Neuronal stem cell (in vitro differentiated cells): ENCODE results near the gene ZNF607.
"Not testable (repeated sequence)": the region's sequence is repeated elsewhere in the genome, so short reads cannot be mapped to it uniquely, and the experiment has no call there.

Experiments
- DNase-seq: peaks from one replicate; pipeline ENCODE4 v3.0.0-alpha.2; 2013; ENCODE audit warnings: low spot score
- H2AFZ ChIP-seq: one replicate; pipeline ENCODE4 v1.6.1; 2013; ENCODE audit warnings: mild to moderate bottlenecking, low read length, inconsistent platforms
- H2AK5ac ChIP-seq: 2 replicates; pipeline ENCODE4 v1.6.1; 2013; ENCODE audit warnings: low read depth, mild to moderate bottlenecking, inconsistent platforms, low read length, moderate library complexity, mixed read lengths
- H2BK120ac ChIP-seq: 2 replicates; pipeline ENCODE4 v1.6.1; 2013; ENCODE audit warnings: low read depth, mild to moderate bottlenecking, inconsistent platforms, low read length, moderate library complexity, mixed read lengths
- H2BK12ac ChIP-seq: one replicate; pipeline ENCODE4 v1.6.1; 2013; ENCODE audit warnings: low read length, inconsistent platforms
- H2BK15ac ChIP-seq: 2 replicates; pipeline ENCODE4 v1.6.1; 2013; ENCODE audit warnings: mild to moderate bottlenecking, low read length, inconsistent platforms, mixed read lengths
- H2BK5ac ChIP-seq: one replicate; pipeline ENCODE4 v1.6.1; 2013; ENCODE audit warnings: inconsistent platforms, mild to moderate bottlenecking, low read length, moderate library complexity
- H3K14ac ChIP-seq: one replicate; pipeline ENCODE4 v1.6.1; 2013; ENCODE audit warnings: low read length, inconsistent platforms
- H3K18ac ChIP-seq: 2 replicates; pipeline ENCODE4 v1.6.1; 2013; ENCODE audit warnings: low read length, inconsistent platforms
- H3K23ac ChIP-seq: 2 replicates; pipeline ENCODE4 v1.6.1; 2013; ENCODE audit warnings: low read depth, mild to moderate bottlenecking, mixed read lengths, low read length, inconsistent platforms; ENCODE audit not compliant: poor library complexity
- H3K27ac ChIP-seq: replicated peaks from 3 replicates; pipeline ENCODE4 v1.5.1; 2013; ENCODE audit warnings: low read length, inconsistent platforms
- H3K27me3 ChIP-seq, 3 experiments: 2 replicates each; pipeline ENCODE4 v1.6.1; 2013; ENCODE audit warnings: low read length in 3 of 3, mild to moderate bottlenecking in 2 of 3, inconsistent platforms in 1 of 3, low read depth in 1 of 3, mixed read lengths in 1 of 3, moderate library complexity in 1 of 3; ENCODE audit not compliant: control insufficient read depth in 3 of 3, insufficient read depth in 3 of 3
- H3K36me3 ChIP-seq, 2 donors: replicated peaks in 1 of 2; 2 replicates each; pipeline ENCODE4 v1.6.1; 2013; ENCODE audit warnings: low read length in 2 of 2; ENCODE audit not compliant: control insufficient read depth in 2 of 2, insufficient read depth in 2 of 2
- H3K4ac ChIP-seq: 2 replicates; pipeline ENCODE4 v1.6.1; 2013; ENCODE audit warnings: inconsistent platforms, mild to moderate bottlenecking, low read length, moderate library complexity
- H3K4me1 ChIP-seq, 2 donors: 1 replicate in 1 of 2; 2 replicates in 1 of 2; pipeline ENCODE4 v1.6.1; 2013; ENCODE audit warnings: low read length in 2 of 2, low read depth in 1 of 2; ENCODE audit not compliant: control insufficient read depth in 2 of 2, insufficient read depth in 1 of 2
- H3K4me2 ChIP-seq: one replicate; pipeline ENCODE4 v1.6.1; 2013; ENCODE audit warnings: mild to moderate bottlenecking, low read length, inconsistent platforms; ENCODE audit not compliant: insufficient read depth, poor library complexity, severe bottlenecking
- H3K4me3 ChIP-seq, 2 donors: 2 replicates each; pipeline ENCODE4 v1.5.1; 2013; ENCODE audit warnings: low read length in 2 of 2, mild to moderate bottlenecking in 2 of 2, inconsistent platforms in 1 of 2, moderate library complexity in 1 of 2
- H3K79me1 ChIP-seq: one replicate; pipeline ENCODE4 v1.6.1; 2013; ENCODE audit warnings: low read depth, mild to moderate bottlenecking, inconsistent platforms, low read length, moderate library complexity
- H3K9ac ChIP-seq: one replicate; pipeline ENCODE4 v1.6.1; 2013; ENCODE audit warnings: mild to moderate bottlenecking, low read depth, low read length, inconsistent platforms; ENCODE audit not compliant: poor library complexity
- H3K9me3 ChIP-seq, 2 donors: replicated peaks in 1 of 2; 2 replicates each; pipeline versions ENCODE3 to v1.6.1; 2013; ENCODE audit warnings: low read length in 2 of 2, mild to moderate bottlenecking in 2 of 2, inconsistent platforms in 1 of 2, low read depth in 1 of 2, mixed read lengths in 1 of 2, moderate library complexity in 1 of 2; ENCODE audit not compliant: control insufficient read depth in 2 of 2, insufficient read depth in 1 of 2
- H4K8ac ChIP-seq: one replicate; pipeline ENCODE4 v1.6.1; 2013; ENCODE audit warnings: low read depth, mild to moderate bottlenecking, inconsistent platforms, low read length, moderate library complexity
- H4K91ac ChIP-seq: one replicate; pipeline ENCODE4 v1.6.1; 2013; ENCODE audit warnings: low read length, low read depth, mild to moderate bottlenecking, inconsistent platforms; ENCODE audit not compliant: poor library complexity
- WGBS, 2 donors: extraction: QIAGEN DNeasy Blood & Tissue Kit; methylation state at CpG; one replicate each; pipeline ENCODE4 v1.1.7; 2013; ENCODE audit warnings: missing lambda C conversion rate in 2 of 2, mixed read lengths in 1 of 2; ENCODE audit not compliant: insufficient read length in 2 of 2, insufficient replicate concordance in 1 of 2; ENCODE audit errors: extremely low coverage in 2 of 2; 5-methylcytosine and 5-hydroxymethylcytosine counted together

Gene ZNF607

GRCh38 chr19:37657157-37657556 lies 62.4 kb downstream of the ZNF607 start:
- not testable (repeated sequence) for DNase-seq, H3K23ac ChIP-seq, H2BK120ac ChIP-seq, H4K91ac ChIP-seq, H3K79me1 ChIP-seq, H2AK5ac ChIP-seq, H3K4me2 ChIP-seq, H2BK5ac ChIP-seq, H3K27ac ChIP-seq, H3K14ac ChIP-seq, H3K9ac ChIP-seq, H4K8ac ChIP-seq, H3K4me3 ChIP-seq, H3K18ac ChIP-seq, H2AFZ ChIP-seq, H2BK15ac ChIP-seq, H3K27me3 ChIP-seq, H3K4ac ChIP-seq, H3K4me1 ChIP-seq, H2BK12ac ChIP-seq, H3K36me3 ChIP-seq
- WGBS, 2 donors, result no CpG with 5 or more reads among the region's 8 CpGs
- H3K9me3 ChIP-seq, result peaks cover 3 to 44% of the 10 kb centered on the region in 2 donors

GRCh38 chr19:37655689-37656371 lies 63.7 kb downstream of the ZNF607 start:
- peak overlapping the region; percentile 90 for H2BK5ac ChIP-seq
- H3K9ac ChIP-seq, result peak overlapping the region; percentile 96
- WGBS, 2 donors, result no CpG with 5 or more reads among the region's 57 CpGs
- peak overlapping the region; percentile 94 for H3K14ac ChIP-seq
- peak overlapping the region; percentile 95 for H3K18ac ChIP-seq
- H2AK5ac ChIP-seq, result peak overlapping the region; percentile 19
- peaks cover 0 to 3% of the 10 kb centered on the region in 2 donors for H3K4me1 ChIP-seq
- H2AFZ ChIP-seq, result peak overlapping the region; percentile 97
- no peaks in the 10 kb centered on the region for H3K27me3 ChIP-seq
- peak overlapping the region; percentile 97 for H3K23ac ChIP-seq
- H3K4me3 ChIP-seq, result peak overlapping the region; percentile 84 to 85
- peak overlapping the region; percentile 89 for H3K4me2 ChIP-seq
- no peaks in the 10 kb centered on the region for H3K79me1 ChIP-seq
- peak overlapping the region; percentile 84 for H2BK12ac ChIP-seq
- H4K91ac ChIP-seq, result peak overlapping the region; percentile 68
- peak; percentile 89 for DNase-seq
- H3K36me3 ChIP-seq, result peaks cover 0 to 18% of the 10 kb centered on the region in 2 donors
- peak overlapping the region; percentile 45 for H2BK15ac ChIP-seq
- H3K9me3 ChIP-seq, result peaks cover 0 to 51% of the 10 kb centered on the region in 2 donors
- H3K4ac ChIP-seq, result no peak overlapping the region
- peak overlapping the region; percentile 96 for H3K27ac ChIP-seq
- H2BK120ac ChIP-seq, result peak overlapping the region; percentile 24
- H4K8ac ChIP-seq, result peak overlapping the region; percentile 92

- Histone ChIP-seq H2AK5ac (peak within 1 kb of the TSS; percentile 99), H2AFZ (peak within 1 kb of the TSS; percentile 97), H3K27me3 (no peaks in the 10 kb centered on the region), H2BK15ac (peak within 1 kb of the TSS; percentile 93), H3K18ac (peak within 1 kb of the TSS; percentile 99), H3K4me2 (peak within 1 kb of the TSS; percentile 89), H3K4me1 (peaks cover 0 to 3% of the 10 kb centered on the region in 2 donors), H3K4me3 (peak within 1 kb of the TSS; percentile 84 to 85), H2BK120ac (peak within 1 kb of the TSS; percentile 24), H3K27ac (peak within 1 kb of the TSS; percentile 96), H3K14ac (peak within 1 kb of the TSS; percentile 94), H3K4ac (peak within 1 kb of the TSS; percentile 76), H3K79me1 (no peaks in the 10 kb centered on the region), H2BK5ac (peak within 1 kb of the TSS; percentile 90), H4K91ac (peak within 1 kb of the TSS; percentile 68), H3K9me3 (peaks cover 0 to 50% of the 10 kb centered on the region in 2 donors), H2BK12ac (peak within 1 kb of the TSS; percentile 84), H4K8ac (peak within 1 kb of the TSS; percentile 92), H3K9ac (peak within 1 kb of the TSS; percentile 96), H3K36me3 (peaks cover 0 to 22% of the 10 kb centered on the region in 2 donors), H3K23ac (peak within 1 kb of the TSS; percentile 97)
- DNase-seq, result peak; percentile 89
- WGBS, 2 donors, result no CpG with 5 or more reads among the region's 34 CpGs
Observed at GRCh38 chr19:37655301-37655688, 64.3 kb downstream of the ZNF607 start, which contains the start of gene ZFP30. TSS of gene ZFP30 (minus strand) at chr19:37655465. CDS start at chr19:37647822, 7,643 bp downstream.

- H3K4me2 ChIP-seq, result peak overlapping the region; percentile 67
- peak overlapping the region; percentile 99 for H3K18ac ChIP-seq
- peak overlapping the region; percentile 95 for H3K9ac ChIP-seq
- H3K4me3 ChIP-seq, result peak overlapping the region; percentile 84 to 85
- H2BK5ac ChIP-seq, result peak overlapping the region; percentile 90
- H2AK5ac ChIP-seq, result peak overlapping the region; percentile 99
- H2BK120ac ChIP-seq, result no peak overlapping the region
- H2AFZ ChIP-seq, result peak overlapping the region; percentile 97
- peak overlapping the region; percentile 76 for H3K4ac ChIP-seq
- H3K14ac ChIP-seq, result peak overlapping the region; percentile 91
- H3K27me3 ChIP-seq, result no peaks in the 10 kb centered on the region
- H2BK15ac ChIP-seq, result peak overlapping the region; percentile 93
- peak overlapping the region; percentile 96 for H3K27ac ChIP-seq
- peak overlapping the region; percentile 97 for H3K23ac ChIP-seq
- no peak overlapping the region for H4K8ac ChIP-seq
- H3K36me3 ChIP-seq, result peaks cover 0 to 27% of the 10 kb centered on the region in 2 donors
- peak; percentile 58 for DNase-seq
- H3K79me1 ChIP-seq, result no peaks in the 10 kb centered on the region
- no CpG with 5 or more reads among the region's 40 CpGs for WGBS, 2 donors
- peaks cover 0 to 3% of the 10 kb centered on the region in 2 donors for H3K4me1 ChIP-seq
- no peak overlapping the region for H4K91ac ChIP-seq
- no peak overlapping the region for H2BK12ac ChIP-seq
- H3K9me3 ChIP-seq, result peaks cover 2 to 54% of the 10 kb centered on the region in 2 donors
Observed at GRCh38 chr19:37654629-37655300, 64.8 kb downstream of the ZNF607 start.
